ENCODE data around the gene LRBA.

LRBA gene

DNA sequence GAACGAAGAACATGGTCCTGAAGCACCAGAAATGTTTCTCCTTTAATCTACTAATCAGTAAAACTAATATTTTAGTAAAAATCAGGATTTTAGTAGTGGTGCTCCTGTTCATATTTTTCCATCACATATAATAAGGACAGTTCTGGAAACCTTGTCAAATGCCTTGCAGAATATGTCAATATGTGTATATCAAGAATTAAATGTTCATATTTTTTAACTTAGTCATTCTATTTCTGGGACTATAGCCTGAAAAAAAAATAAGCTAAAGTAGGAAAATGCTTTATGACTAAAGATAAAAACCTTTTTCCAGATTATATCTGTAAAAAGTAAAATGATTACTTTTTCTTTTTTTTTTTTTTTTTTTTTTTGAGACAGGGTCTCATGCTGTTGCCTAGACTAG, 368.1 kb downstream of the LRBA start:
- H3K9ac ChIP-seq (ENCODE audit: low read depth, low read length): no peak overlapping the region
- H3K4me3 ChIP-seq (ENCODE audit: low read depth in 1 of 2, low read length in 2 of 2): no peak overlapping the region
- ATAC-seq (ENCODE audit: insufficient read depth, low read depth): no peak
- no peaks in the 10 kb centered on the region for H3K79me2 ChIP-seq (ENCODE audit: insufficient read depth, low read length)
- H3K27me3 ChIP-seq (ENCODE audit: insufficient read depth, low read length, poor library complexity): no peaks in the 10 kb centered on the region
- TF ChIP-seq EZH2 (IDR thresholded peaks at IDR 0.05; ENCODE audit: borderline replicate concordance, low read depth, low read length, severe bottlenecking): no peak
- TF ChIP-seq, protein P1, sequence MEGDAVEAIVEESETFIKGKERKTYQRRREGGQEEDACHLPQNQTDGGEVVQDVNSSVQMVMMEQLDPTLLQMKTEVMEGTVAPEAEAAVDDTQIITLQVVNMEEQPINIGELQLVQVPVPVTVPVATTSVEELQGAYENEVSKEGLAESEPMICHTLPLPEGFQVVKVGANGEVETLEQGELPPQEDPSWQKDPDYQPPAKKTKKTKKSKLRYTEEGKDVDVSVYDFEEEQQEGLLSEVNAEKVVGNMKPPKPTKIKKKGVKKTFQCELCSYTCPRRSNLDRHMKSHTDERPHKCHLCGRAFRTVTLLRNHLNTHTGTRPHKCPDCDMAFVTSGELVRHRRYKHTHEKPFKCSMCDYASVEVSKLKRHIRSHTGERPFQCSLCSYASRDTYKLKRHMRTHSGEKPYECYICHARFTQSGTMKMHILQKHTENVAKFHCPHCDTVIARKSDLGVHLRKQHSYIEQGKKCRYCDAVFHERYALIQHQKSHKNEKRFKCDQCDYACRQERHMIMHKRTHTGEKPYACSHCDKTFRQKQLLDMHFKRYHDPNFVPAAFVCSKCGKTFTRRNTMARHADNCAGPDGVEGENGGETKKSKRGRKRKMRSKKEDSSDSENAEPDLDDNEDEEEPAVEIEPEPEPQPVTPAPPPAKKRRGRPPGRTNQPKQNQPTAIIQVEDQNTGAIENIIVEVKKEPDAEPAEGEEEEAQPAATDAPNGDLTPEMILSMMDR (IDR thresholded peaks at IDR 0.05; ENCODE audit: borderline replicate concordance, extremely low read depth, low read length, poor library complexity, severe bottlenecking): no peak
- no peaks in the 10 kb centered on the region for H4K20me1 ChIP-seq (ENCODE audit: insufficient read depth, low read length)
- no peak overlapping the region for H3K4me2 ChIP-seq (ENCODE audit: insufficient read depth, low read length)
- no peak overlapping the region for H3K27ac ChIP-seq (ENCODE audit: low read length)
- no peaks in the 10 kb centered on the region for H3K36me3 ChIP-seq (ENCODE audit: insufficient read depth, low read length)
- no peaks in the 10 kb centered on the region for H3K4me1 ChIP-seq (ENCODE audit: insufficient read depth, low read length)
- DNase-seq: no peak
- H3K9me3 ChIP-seq (ENCODE audit: insufficient read depth, low read length, severe bottlenecking): no peaks in the 10 kb centered on the region
- no peak overlapping the region for H2AFZ ChIP-seq (ENCODE audit: low read depth, low read length)

DNA sequence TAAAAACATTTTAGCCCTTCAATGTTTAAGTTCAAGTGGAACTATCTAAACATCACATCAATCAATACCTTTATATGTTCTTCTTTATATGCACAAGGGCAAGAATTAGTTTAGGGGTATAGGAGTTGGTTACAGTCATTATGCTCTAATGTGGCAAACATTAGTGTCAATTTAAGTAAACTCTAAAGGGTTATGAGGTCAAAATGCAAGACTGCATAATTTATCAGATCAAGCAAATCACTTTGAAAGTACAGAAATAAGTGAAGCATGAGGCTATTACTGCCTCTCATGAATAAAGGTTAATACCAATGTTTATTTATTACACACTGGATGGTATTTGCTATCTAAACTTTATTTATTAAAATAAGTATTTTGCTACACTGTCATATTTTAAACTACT, 373.5 kb downstream of the LRBA start:
- Histone ChIP-seq H3K4me3 (ENCODE audit: low read depth in 1 of 2, low read length in 2 of 2) (no peak overlapping the region), H3K36me3 (ENCODE audit: insufficient read depth, low read length) (no peaks in the 10 kb centered on the region), H2AFZ (ENCODE audit: low read depth, low read length) (no peak overlapping the region), H3K9me3 (ENCODE audit: insufficient read depth, low read length, severe bottlenecking) (no peaks in the 10 kb centered on the region), H3K4me1 (ENCODE audit: insufficient read depth, low read length) (no peaks in the 10 kb centered on the region), H3K9ac (ENCODE audit: low read depth, low read length) (no peak overlapping the region), H3K27ac (ENCODE audit: low read length) (no peak overlapping the region), H3K79me2 (ENCODE audit: insufficient read depth, low read length) (no peaks in the 10 kb centered on the region), H4K20me1 (ENCODE audit: insufficient read depth, low read length) (no peaks in the 10 kb centered on the region), H3K4me2 (ENCODE audit: insufficient read depth, low read length) (no peak overlapping the region), H3K27me3 (ENCODE audit: insufficient read depth, low read length, poor library complexity) (no peaks in the 10 kb centered on the region)
- TF ChIP-seq, protein P1 (IDR thresholded peaks at IDR 0.05; ENCODE audit: borderline replicate concordance, extremely low read depth, low read length, poor library complexity, severe bottlenecking): no peak
- no peak for TF ChIP-seq EZH2 (IDR thresholded peaks at IDR 0.05; ENCODE audit: borderline replicate concordance, low read depth, low read length, severe bottlenecking)
- DNase-seq (no peak), ATAC-seq (ENCODE audit: insufficient read depth, low read depth) (no peak)

DNA sequence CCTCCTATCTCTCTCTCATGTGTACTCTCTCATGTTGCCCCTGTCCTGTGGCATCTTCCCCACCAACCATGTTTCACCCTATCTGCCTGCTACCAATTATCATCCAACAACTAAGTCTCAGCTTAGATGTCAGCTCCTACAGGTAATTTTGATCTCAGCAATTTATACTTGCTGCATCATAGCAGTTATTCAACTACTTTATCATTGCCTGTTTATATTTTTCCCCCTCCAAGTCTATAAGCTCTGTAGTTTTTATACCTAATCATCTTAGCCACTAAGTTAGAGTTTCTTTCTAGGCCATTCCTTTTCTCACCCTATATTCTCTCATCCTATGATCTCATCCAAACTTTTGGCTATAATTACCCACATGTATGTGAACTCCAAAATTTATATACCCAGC, 382.4 kb downstream of the LRBA start:
- Histone ChIP-seq H2AFZ (ENCODE audit: low read depth, low read length) (no peak overlapping the region), H3K4me2 (ENCODE audit: insufficient read depth, low read length) (no peak overlapping the region), H3K9me3 (ENCODE audit: insufficient read depth, low read length, severe bottlenecking) (peaks cover 3% of the 10 kb centered on the region), H3K4me1 (ENCODE audit: insufficient read depth, low read length) (no peaks in the 10 kb centered on the region), H3K27me3 (ENCODE audit: insufficient read depth, low read length, poor library complexity) (no peaks in the 10 kb centered on the region), H4K20me1 (ENCODE audit: insufficient read depth, low read length) (no peaks in the 10 kb centered on the region), H3K36me3 (ENCODE audit: insufficient read depth, low read length) (no peaks in the 10 kb centered on the region), H3K27ac (ENCODE audit: low read length) (no peak overlapping the region), H3K79me2 (ENCODE audit: insufficient read depth, low read length) (no peaks in the 10 kb centered on the region), H3K9ac (ENCODE audit: low read depth, low read length) (no peak overlapping the region), H3K4me3 (ENCODE audit: low read depth in 1 of 2, low read length in 2 of 2) (no peak overlapping the region)
- TF ChIP-seq EZH2 (IDR thresholded peaks at IDR 0.05; ENCODE audit: borderline replicate concordance, low read depth, low read length, severe bottlenecking): no peak
- TF ChIP-seq, protein P1 (IDR thresholded peaks at IDR 0.05; ENCODE audit: borderline replicate concordance, extremely low read depth, low read length, poor library complexity, severe bottlenecking): no peak
- no peak for DNase-seq
- no peak for ATAC-seq (ENCODE audit: insufficient read depth, low read depth)

DNA sequence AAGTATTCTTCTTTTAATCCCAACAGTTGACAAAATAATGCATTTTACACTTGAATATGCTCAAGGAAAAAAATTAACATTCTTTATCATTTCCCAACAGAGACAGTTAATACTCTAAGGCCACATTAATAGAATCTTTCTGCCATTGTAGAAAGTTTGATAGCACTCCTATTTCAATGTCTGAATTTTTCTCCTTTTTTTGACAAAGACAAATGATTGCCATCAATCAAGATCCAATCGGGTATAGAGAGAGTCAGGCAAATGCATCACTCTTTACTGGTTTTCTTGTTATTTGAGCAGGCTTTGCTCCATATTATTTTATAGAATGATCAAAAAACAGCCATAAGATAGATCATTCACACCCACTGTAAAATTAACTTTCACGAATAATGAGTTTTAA, 387.0 kb downstream of the LRBA start:
- TF ChIP-seq, protein P1 (IDR thresholded peaks at IDR 0.05; ENCODE audit: borderline replicate concordance, extremely low read depth, low read length, poor library complexity, severe bottlenecking): no peak
- no peak for TF ChIP-seq EZH2 (IDR thresholded peaks at IDR 0.05; ENCODE audit: borderline replicate concordance, low read depth, low read length, severe bottlenecking)
- no peak overlapping the region for H3K4me2 ChIP-seq (ENCODE audit: insufficient read depth, low read length)
- H3K9ac ChIP-seq (ENCODE audit: low read depth, low read length): no peak overlapping the region

More for the DNA sequence above, 387.0 kb downstream of the LRBA start:
- Histone ChIP-seq H3K27ac (ENCODE audit: low read length) (no peak overlapping the region), H4K20me1 (ENCODE audit: insufficient read depth, low read length) (no peaks in the 10 kb centered on the region), H3K79me2 (ENCODE audit: insufficient read depth, low read length) (no peaks in the 10 kb centered on the region), H3K27me3 (ENCODE audit: insufficient read depth, low read length, poor library complexity) (no peaks in the 10 kb centered on the region), H2AFZ (ENCODE audit: low read depth, low read length) (no peak overlapping the region), H3K4me1 (ENCODE audit: insufficient read depth, low read length) (no peaks in the 10 kb centered on the region), H3K9me3 (ENCODE audit: insufficient read depth, low read length, severe bottlenecking) (no peaks in the 10 kb centered on the region), H3K4me3 (ENCODE audit: low read depth in 1 of 2, low read length in 2 of 2) (no peak overlapping the region), H3K36me3 (ENCODE audit: insufficient read depth, low read length) (no peaks in the 10 kb centered on the region)
- no peak for DNase-seq
- no peak for ATAC-seq (ENCODE audit: insufficient read depth, low read depth)
